Activated B cell treated with CpG ODN at 0.5 μM for 24 hours (primary cell): ENCODE data around the gene MYLK. TPM values are rescaled to one million over a fixed set of nuclear protein-coding genes. Genes with fewer than 3 reads are reported as not detected.

ENCODE experiments used
- ATAC-seq: fragments of 200-7000 bp; cut with Tn5 transposase; one replicate; pipeline ENCODE4 v1.10.0; 2021; ENCODE audit warnings: low read depth, mild to moderate bottlenecking, moderate library complexity
- CTCF ChIA-PET: fragments of 350-600 bp; sonication (Branson Sonifier 250); formaldehyde crosslinking; loops from one replicate; lab custom pipeline; 2021; ENCODE audit warnings: antibody characterized with exemption; lab: Charles Lee
- POLR2A ChIA-PET: fragments of 350-600 bp; sonication (Branson Sonifier 250); formaldehyde crosslinking; loops from one replicate; lab custom pipeline; 2021; ENCODE audit warnings: antibody characterized with exemption; lab: Charles Lee
- DNase-seq: peaks from one replicate; pipeline ENCODE4 v3.0.0; 2022
- H3K27ac Mint-ChIP-seq: one replicate; pipeline ENCODE4 v1.8.0; 2020; ENCODE audit warnings: mixed read lengths
- H3K27me3 Mint-ChIP-seq: one replicate; pipeline ENCODE4 v1.8.0; 2021; ENCODE audit warnings: mixed read lengths
- H3K36me3 Mint-ChIP-seq: one replicate; pipeline ENCODE4 v1.8.0; 2021; ENCODE audit warnings: low read depth, mixed read lengths
- H3K4me1 Mint-ChIP-seq: one replicate; pipeline ENCODE4 v1.8.0; 2021; ENCODE audit warnings: mixed read lengths
- H3K4me3 Mint-ChIP-seq: one replicate; pipeline ENCODE4 v1.8.0; 2020; ENCODE audit warnings: mild to moderate bottlenecking, mixed read lengths
- H3K9me3 Mint-ChIP-seq: one replicate; pipeline ENCODE4 v1.8.0; 2020; ENCODE audit warnings: mixed read lengths
- intact Hi-C: fragments of 100-400 bp; cut with micrococcal nuclease; formaldehyde crosslinking; loops from one replicate; pipeline ENCODE4 v1.15.1; 2024
- total RNA-seq: library from RNA; stranded (reverse); gene quantifications from 2 replicates; pipeline ENCODE4 v1.2.3, GENCODE V29; 2022
- TF ChIP-seq, protein P1 (sequence below): fragments of 200-600 bp; IDR thresholded peaks from one replicate; pipeline ENCODE4 v1.8.0; 2022; ENCODE audit warnings: antibody characterized with exemption, mild to moderate bottlenecking

Gene MYLK
- total RNA-seq, 1 donor from 2014 or later = not detected

- no peak overlapping the region for H3K27ac Mint-ChIP-seq
- H3K27me3 Mint-ChIP-seq = no peaks in the 10 kb centered on the region
- intact Hi-C loops = no loop called here
- TF ChIP-seq, protein P1, sequence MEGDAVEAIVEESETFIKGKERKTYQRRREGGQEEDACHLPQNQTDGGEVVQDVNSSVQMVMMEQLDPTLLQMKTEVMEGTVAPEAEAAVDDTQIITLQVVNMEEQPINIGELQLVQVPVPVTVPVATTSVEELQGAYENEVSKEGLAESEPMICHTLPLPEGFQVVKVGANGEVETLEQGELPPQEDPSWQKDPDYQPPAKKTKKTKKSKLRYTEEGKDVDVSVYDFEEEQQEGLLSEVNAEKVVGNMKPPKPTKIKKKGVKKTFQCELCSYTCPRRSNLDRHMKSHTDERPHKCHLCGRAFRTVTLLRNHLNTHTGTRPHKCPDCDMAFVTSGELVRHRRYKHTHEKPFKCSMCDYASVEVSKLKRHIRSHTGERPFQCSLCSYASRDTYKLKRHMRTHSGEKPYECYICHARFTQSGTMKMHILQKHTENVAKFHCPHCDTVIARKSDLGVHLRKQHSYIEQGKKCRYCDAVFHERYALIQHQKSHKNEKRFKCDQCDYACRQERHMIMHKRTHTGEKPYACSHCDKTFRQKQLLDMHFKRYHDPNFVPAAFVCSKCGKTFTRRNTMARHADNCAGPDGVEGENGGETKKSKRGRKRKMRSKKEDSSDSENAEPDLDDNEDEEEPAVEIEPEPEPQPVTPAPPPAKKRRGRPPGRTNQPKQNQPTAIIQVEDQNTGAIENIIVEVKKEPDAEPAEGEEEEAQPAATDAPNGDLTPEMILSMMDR = no peak
- DNase-seq (no peak), ATAC-seq (no peak)
- POLR2A ChIA-PET = no interaction called here
- H3K36me3 Mint-ChIP-seq = peaks cover 2% of the 10 kb centered on the region
- H3K9me3 Mint-ChIP-seq = peaks cover 19% of the 10 kb centered on the region
- H3K4me1 Mint-ChIP-seq = no peaks in the 10 kb centered on the region
- H3K4me3 Mint-ChIP-seq = no peak overlapping the region
- CTCF ChIA-PET = no interaction called here
These were observed 40.5 kb downstream of the MYLK start for GRCh38 chr3:123843668-123844067.

- peaks cover 2% of the 10 kb centered on the region for H3K36me3 Mint-ChIP-seq
- no peak overlapping the region for H3K4me3 Mint-ChIP-seq
- H3K4me1 Mint-ChIP-seq = no peaks in the 10 kb centered on the region
- intact Hi-C loops = no loop called here
- no peak overlapping the region for H3K27ac Mint-ChIP-seq
- POLR2A ChIA-PET = no interaction called here
- peaks cover 20% of the 10 kb centered on the region for H3K9me3 Mint-ChIP-seq
- ATAC-seq (no peak), DNase-seq (no peak)
- no peaks in the 10 kb centered on the region for H3K27me3 Mint-ChIP-seq
- CTCF ChIA-PET = no interaction called here
- TF ChIP-seq, protein P1 = no peak
These were observed 41.4 kb downstream of the MYLK start for GRCh38 chr3:123842711-123843110.

DNA sequence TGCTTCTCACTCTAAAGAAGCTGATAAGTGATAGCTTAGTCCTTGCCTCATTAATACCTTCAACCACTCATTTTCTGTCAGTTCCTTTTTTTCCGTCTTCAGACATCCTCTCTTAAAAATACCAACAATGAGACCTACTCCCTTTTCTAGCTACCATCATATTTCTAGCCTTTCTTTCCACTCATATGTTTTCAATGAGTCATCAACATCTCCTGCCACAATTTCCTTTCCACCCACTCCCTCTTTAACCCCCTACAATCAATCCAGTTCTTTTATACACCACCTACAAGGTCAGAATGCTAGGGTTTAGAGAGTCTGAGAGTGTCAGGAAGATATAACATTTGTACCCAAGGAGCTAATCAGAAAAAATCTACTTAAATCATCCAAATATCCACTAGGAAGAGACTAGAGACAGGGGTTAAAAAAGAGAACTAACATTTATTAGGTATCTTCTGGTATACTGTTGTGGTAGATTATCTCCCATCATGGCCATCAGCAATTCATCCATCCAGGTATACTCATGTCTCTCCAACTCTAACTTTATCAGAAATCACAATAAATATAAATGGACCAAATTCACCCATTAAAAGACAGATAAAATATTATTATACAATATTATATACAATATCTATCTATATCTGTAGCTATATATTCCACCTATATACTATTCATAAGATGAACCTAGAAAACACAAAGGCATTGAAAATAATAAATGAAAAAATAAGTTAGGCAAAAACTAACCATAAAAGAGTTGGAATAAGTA lies 42.5 kb downstream of the MYLK start:
- Mint-ChIP-seq H3K4me3 (no peak overlapping the region), H3K27me3 (no peaks in the 10 kb centered on the region), H3K27ac (no peak overlapping the region), H3K36me3 (no peaks in the 10 kb centered on the region), H3K9me3 (peaks cover 22% of the 10 kb centered on the region), H3K4me1 (no peaks in the 10 kb centered on the region)
- intact Hi-C loops = no loop called here
- TF ChIP-seq, protein P1 = no peak
- DNase-seq = no peak
- CTCF ChIA-PET = no interaction called here
- POLR2A ChIA-PET = no interaction called here
- ATAC-seq = no peak

DNA sequence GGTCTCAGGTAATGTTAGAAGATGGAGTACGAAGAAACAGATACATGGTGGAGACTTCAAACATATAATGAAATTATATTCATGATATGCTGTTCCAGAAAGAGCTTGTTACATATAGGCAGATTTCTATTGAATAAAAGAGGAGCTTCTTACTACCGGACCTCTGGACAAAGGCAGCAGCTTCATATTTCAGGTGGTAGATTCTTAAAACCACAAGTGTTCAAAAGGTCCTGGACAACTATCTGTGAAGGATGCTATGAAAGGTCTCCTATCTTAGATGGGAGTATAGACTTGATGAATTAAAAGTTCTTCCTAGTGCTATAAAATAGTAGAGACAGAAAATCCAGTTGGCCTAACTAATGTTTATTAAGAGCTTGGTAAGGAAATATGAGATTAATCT lies 43.2 kb downstream of the MYLK start:
- intact Hi-C loops = no loop called here
- ATAC-seq (no peak), DNase-seq (no peak)

DNA sequence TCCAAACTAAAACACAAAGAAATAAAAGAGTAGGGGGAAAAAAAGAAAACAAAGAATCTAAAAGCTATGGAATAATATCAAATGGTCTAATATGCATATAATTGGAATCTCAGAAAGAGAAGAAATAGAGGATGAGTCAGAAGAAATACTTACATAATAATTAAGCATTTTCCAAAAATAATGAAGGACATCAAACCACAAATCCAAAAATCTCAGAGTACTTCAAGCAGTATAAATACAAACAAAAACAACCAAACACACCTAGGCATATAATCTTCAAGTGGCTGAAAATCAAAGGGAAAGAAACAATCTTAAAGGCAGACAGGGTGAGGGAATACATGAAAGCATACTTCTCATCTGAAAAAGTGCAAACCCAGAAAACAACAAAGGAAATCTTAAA lies 46.3 kb downstream of the MYLK start:
- TF ChIP-seq, protein P1 = no peak
- peaks cover 14% of the 10 kb centered on the region for H3K9me3 Mint-ChIP-seq
- CTCF ChIA-PET = no interaction called here
- no peaks in the 10 kb centered on the region for H3K36me3 Mint-ChIP-seq
- intact Hi-C loops = no loop called here
- H3K27ac Mint-ChIP-seq = no peak overlapping the region
- no peak overlapping the region for H3K4me3 Mint-ChIP-seq
- H3K27me3 Mint-ChIP-seq = peaks cover 4% of the 10 kb centered on the region
- H3K4me1 Mint-ChIP-seq = no peaks in the 10 kb centered on the region
- ATAC-seq = no peak
- DNase-seq = no peak
- POLR2A ChIA-PET = no interaction called here

More for the DNA sequence above, 43.2 kb downstream of the MYLK start:
- Mint-ChIP-seq H3K27me3 (no peaks in the 10 kb centered on the region), H3K4me3 (no peak overlapping the region), H3K9me3 (peaks cover 16% of the 10 kb centered on the region), H3K36me3 (no peaks in the 10 kb centered on the region), H3K27ac (no peak overlapping the region), H3K4me1 (no peaks in the 10 kb centered on the region)
- TF ChIP-seq, protein P1 = no peak
- ChIA-PET POLR2A (no interaction called here), CTCF (no interaction called here)
